WTC11 (cell line): ENCODE data around the gene GIGYF2. TPM values are rescaled to one million over a fixed set of nuclear protein-coding genes. Genes with fewer than 3 reads are reported as not detected.

Experiments used
- ATAC-seq: fragments of 200-7000 bp; cut with Tn5 transposase; 2 replicates; pipeline ENCODE4 v1.10.0; 2021; ENCODE audit warnings: mild to moderate bottlenecking, moderate library complexity
- CTCF ChIA-PET: fragments of 300-600 bp; sonication (Branson Sonifier 250); formaldehyde crosslinking; loops from one replicate; lab custom pipeline; 2021; ENCODE audit warnings: antibody characterized with exemption; lab: Charles Lee
- POLR2A ChIA-PET: fragments of 350-600 bp; sonication (Branson Sonifier 250); formaldehyde crosslinking; loops from one replicate; lab custom pipeline; 2021; ENCODE audit warnings: antibody characterized with exemption; lab: Charles Lee
- DNase-seq: peaks from one replicate; pipeline ENCODE4 v3.0.0; 2021; ENCODE audit warnings: low spot score
- H3K27ac Mint-ChIP-seq: 2 replicates; pipeline ENCODE4 v1.8.0; 2021; ENCODE audit warnings: mixed read lengths
- H3K27me3 Mint-ChIP-seq: 2 replicates; pipeline ENCODE4 v1.8.0; 2021; ENCODE audit warnings: low read depth, mild to moderate bottlenecking, moderate library complexity, mixed read lengths
- H3K36me3 Mint-ChIP-seq: 2 replicates; pipeline ENCODE4 v1.8.0; 2021; ENCODE audit warnings: mixed read lengths
- H3K4me1 Mint-ChIP-seq: 2 replicates; pipeline ENCODE4 v1.8.0; 2022; ENCODE audit warnings: mixed read lengths
- H3K4me3 Mint-ChIP-seq: 2 replicates; pipeline ENCODE4 v1.8.0; 2021; ENCODE audit warnings: mild to moderate bottlenecking, moderate library complexity, mixed read lengths
- H3K9me3 Mint-ChIP-seq: 2 replicates; pipeline ENCODE4 v1.8.0; 2021; ENCODE audit warnings: mixed read lengths
- ETV6 ChIP-seq: sonication (generic); formaldehyde crosslinking; IDR thresholded peaks from 2 replicates; pipeline ENCODE4 v1.8.1; 2022; ENCODE audit warnings: mild to moderate bottlenecking, missing genetic modification reagents
- FOXP1 ChIP-seq: sonication (generic); formaldehyde crosslinking; IDR thresholded peaks from 2 replicates; pipeline ENCODE4 v1.8.0; 2022; ENCODE audit warnings: missing genetic modification reagents, mild to moderate bottlenecking, moderate library complexity, borderline replicate concordance
- GTF2I ChIP-seq: fragments of 250-450 bp; sonication (Bioruptor Pico); conservative IDR thresholded peaks from 2 replicates; pipeline ENCODE4 v1.4.0; 2021; ENCODE audit warnings: mild to moderate bottlenecking
- HMGA2 ChIP-seq: fragments of 250-450 bp; sonication (Bioruptor Pico); IDR thresholded peaks from 2 replicates; pipeline ENCODE4 v1.4.0; 2021; ENCODE audit warnings: mild to moderate bottlenecking, moderate library complexity
- JAZF1 ChIP-seq: fragments of 250-450 bp; sonication (Bioruptor Pico); IDR thresholded peaks from 2 replicates; pipeline ENCODE4 v1.9.0; 2021; ENCODE audit warnings: moderate library complexity, mild to moderate bottlenecking, inconsistent platforms
- KAT7 ChIP-seq: sonication (generic); formaldehyde crosslinking; IDR thresholded peaks from 2 replicates; pipeline ENCODE4 v1.8.1; 2023; ENCODE audit warnings: missing genetic modification reagents, mild to moderate bottlenecking, borderline replicate concordance
- NR2C2 ChIP-seq: sonication (generic); formaldehyde crosslinking; IDR thresholded peaks from 2 replicates; pipeline ENCODE4 v1.8.0; 2022; ENCODE audit warnings: mild to moderate bottlenecking, missing genetic modification reagents
- NR3C1 ChIP-seq: sonication (generic); formaldehyde crosslinking; conservative IDR thresholded peaks from 2 replicates; pipeline ENCODE4 v1.8.1; 2023; ENCODE audit warnings: low read depth, mild to moderate bottlenecking, missing genetic modification reagents
- SMAD3 ChIP-seq: sonication (generic); formaldehyde crosslinking; IDR thresholded peaks from 2 replicates; pipeline ENCODE4 v1.8.0; 2022; ENCODE audit warnings: missing genetic modification reagents, mild to moderate bottlenecking, borderline replicate concordance
- ZNF317 ChIP-seq: sonication (generic); formaldehyde crosslinking; IDR thresholded peaks from 2 replicates; pipeline ENCODE4 v1.8.1; 2023; ENCODE audit warnings: low read depth, mild to moderate bottlenecking, moderate library complexity, missing genetic modification reagents, borderline replicate concordance
- ZNF423 ChIP-seq: fragments of 250-450 bp; sonication (Bioruptor Pico); IDR thresholded peaks from 2 replicates; pipeline ENCODE4 v2.1.2; 2022; ENCODE audit warnings: mild to moderate bottlenecking, moderate library complexity
- total RNA-seq: library from RNA; stranded (reverse); gene quantifications from 3 replicates; pipeline ENCODE4 v1.2.3, GENCODE V29; 2021
- TF ChIP-seq, protein P1 (sequence below): fragments of 250-450 bp; sonication (Bioruptor Pico); conservative IDR thresholded peaks from 2 replicates; pipeline ENCODE4 v1.9.0; 2021; ENCODE audit warnings: mild to moderate bottlenecking
- TF ChIP-seq, protein P2 (sequence below): sonication (generic); formaldehyde crosslinking; IDR thresholded peaks from 2 replicates; pipeline ENCODE4 v1.8.0; 2023; ENCODE audit warnings: missing genetic modification reagents, mild to moderate bottlenecking, borderline replicate concordance
- TF ChIP-seq, protein P3 (sequence below): fragments of 250-450 bp; sonication (Bioruptor Pico); IDR thresholded peaks from 2 replicates; pipeline ENCODE4 v1.9.0; 2021; ENCODE audit warnings: mild to moderate bottlenecking
- TF ChIP-seq, protein P4 (sequence below): sonication (generic); formaldehyde crosslinking; conservative IDR thresholded peaks from 2 replicates; pipeline ENCODE4 v1.8.1; 2023; ENCODE audit warnings: mild to moderate bottlenecking, low read depth, missing genetic modification reagents, moderate library complexity

GIGYF2 gene
- total RNA-seq, 1 experiment from 2014 or later: 53.1 TPM

DNA sequence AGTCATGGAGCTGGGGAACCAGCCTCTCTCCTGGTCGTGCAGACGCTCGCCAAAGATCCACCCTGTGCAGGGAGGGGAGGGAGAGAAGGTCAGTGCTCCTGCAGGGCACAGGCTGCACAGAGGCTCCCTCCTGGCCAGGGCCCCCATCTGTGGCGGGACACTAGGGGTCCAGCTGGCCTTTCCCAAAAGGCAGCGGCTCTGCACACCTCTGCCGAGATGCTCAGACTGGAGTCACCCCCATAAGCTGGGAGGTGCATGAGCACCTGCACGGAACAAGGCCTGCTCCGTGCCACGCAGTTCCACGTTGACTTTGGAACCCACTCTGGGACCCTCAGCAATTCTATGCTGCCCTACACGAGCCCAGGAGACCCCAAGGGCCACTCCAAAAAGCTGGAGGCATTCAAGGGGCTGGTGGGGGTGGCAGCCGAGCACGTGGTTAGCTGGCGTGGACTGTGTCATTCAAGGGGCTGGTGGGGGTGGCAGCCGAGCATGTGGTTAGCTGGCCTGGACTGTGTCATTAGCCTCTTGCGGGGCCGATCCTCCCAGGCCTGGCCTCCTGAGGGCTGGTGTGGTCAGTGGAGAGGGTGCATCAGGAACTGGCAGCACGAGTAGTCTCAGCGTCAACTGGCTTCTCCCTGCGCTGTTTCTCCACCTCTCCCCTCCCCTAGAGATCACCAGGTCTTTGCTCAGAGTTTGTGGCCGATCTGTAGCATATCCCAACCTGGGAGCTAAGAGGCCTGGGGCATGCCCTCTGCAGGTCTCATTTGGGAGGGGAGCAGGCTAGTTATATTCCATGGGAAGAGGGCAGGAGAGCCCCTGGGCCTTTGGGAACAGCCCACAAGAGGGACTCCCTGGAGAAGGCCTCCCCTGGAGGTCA lies 182.7 kb downstream of the GIGYF2 start:
- ATAC-seq: no peak
- DNase-seq: no peak
- CTCF ChIA-PET: interaction anchor here (0.8 to 1.6 kb wide), 3 partner anchors 11 to 180 kb away, joined by 4 to 5 read pairs (median 4); partner anchors contain the start of gene INPP5D

More for the DNA sequence above, 182.7 kb downstream of the GIGYF2 start:
- Mint-ChIP-seq H3K9me3 (no peaks in the 10 kb centered on the region), H3K27ac (peak overlapping the region; percentile 20; the same call in 1 of the 2 replicates), H3K4me3 (no peak overlapping the region), H3K27me3 (peaks cover 28% of the 10 kb centered on the region), H3K4me1 (no peaks in the 10 kb centered on the region), H3K36me3 (no peaks in the 10 kb centered on the region)
- POLR2A ChIA-PET: no interaction called here
- TF ChIP-seq KAT7 (CRISPR knock-in tag) (no peak), NR2C2 (CRISPR knock-in tag) (no peak), HMGA2 (no peak), ZNF317 (CRISPR knock-in tag) (no peak), JAZF1 (CRISPR knock-in tag) (no peak), ETV6 (CRISPR knock-in tag) (no peak), FOXP1 (no peak), GTF2I (CRISPR knock-in tag) (no peak), NR3C1 (CRISPR knock-in tag) (no peak), ZNF423 (CRISPR knock-in tag) (no peak), SMAD3 (CRISPR knock-in tag) (no peak)
- TF ChIP-seq, protein P1, sequence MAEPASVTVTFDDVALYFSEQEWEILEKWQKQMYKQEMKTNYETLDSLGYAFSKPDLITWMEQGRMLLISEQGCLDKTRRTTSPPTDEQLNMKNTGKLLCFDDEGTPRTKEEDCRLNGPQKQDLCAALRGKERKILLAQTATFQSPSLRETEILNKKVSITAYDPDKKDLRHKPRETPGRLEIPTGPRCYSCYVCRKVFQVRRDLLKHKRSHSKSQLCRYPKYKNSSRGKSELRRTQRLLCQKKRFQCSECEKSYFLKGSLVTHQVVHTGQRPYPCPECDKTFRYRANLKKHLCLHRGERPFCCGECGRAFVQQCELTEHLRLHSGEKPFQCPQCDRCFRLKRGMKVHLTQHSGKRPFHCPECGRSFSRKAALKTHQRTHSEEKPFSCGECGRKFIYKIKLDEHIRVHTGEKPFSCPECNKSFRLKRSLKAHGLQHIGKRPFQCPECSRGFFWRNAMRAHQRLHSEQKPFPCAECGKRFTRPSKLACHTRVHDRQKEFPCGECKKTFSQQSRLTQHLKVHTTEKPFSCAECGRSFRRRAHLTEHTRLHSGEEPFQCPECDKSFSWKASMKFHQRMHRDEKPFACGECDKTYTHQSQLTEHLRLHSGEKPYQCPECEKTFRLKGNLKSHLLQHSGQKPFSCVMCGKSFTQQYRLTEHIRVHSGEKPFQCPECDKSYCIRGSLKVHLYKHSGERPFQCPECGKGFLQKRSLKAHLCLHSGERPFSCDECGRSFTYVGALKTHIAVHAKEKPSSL (CRISPR knock-in tag): no peak
- TF ChIP-seq, protein P2, sequence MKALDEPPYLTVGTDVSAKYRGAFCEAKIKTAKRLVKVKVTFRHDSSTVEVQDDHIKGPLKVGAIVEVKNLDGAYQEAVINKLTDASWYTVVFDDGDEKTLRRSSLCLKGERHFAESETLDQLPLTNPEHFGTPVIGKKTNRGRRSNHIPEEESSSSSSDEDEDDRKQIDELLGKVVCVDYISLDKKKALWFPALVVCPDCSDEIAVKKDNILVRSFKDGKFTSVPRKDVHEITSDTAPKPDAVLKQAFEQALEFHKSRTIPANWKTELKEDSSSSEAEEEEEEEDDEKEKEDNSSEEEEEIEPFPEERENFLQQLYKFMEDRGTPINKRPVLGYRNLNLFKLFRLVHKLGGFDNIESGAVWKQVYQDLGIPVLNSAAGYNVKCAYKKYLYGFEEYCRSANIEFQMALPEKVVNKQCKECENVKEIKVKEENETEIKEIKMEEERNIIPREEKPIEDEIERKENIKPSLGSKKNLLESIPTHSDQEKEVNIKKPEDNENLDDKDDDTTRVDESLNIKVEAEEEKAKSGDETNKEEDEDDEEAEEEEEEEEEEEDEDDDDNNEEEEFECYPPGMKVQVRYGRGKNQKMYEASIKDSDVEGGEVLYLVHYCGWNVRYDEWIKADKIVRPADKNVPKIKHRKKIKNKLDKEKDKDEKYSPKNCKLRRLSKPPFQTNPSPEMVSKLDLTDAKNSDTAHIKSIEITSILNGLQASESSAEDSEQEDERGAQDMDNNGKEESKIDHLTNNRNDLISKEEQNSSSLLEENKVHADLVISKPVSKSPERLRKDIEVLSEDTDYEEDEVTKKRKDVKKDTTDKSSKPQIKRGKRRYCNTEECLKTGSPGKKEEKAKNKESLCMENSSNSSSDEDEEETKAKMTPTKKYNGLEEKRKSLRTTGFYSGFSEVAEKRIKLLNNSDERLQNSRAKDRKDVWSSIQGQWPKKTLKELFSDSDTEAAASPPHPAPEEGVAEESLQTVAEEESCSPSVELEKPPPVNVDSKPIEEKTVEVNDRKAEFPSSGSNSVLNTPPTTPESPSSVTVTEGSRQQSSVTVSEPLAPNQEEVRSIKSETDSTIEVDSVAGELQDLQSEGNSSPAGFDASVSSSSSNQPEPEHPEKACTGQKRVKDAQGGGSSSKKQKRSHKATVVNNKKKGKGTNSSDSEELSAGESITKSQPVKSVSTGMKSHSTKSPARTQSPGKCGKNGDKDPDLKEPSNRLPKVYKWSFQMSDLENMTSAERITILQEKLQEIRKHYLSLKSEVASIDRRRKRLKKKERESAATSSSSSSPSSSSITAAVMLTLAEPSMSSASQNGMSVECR (CRISPR knock-in tag): no peak
- TF ChIP-seq, protein P3, sequence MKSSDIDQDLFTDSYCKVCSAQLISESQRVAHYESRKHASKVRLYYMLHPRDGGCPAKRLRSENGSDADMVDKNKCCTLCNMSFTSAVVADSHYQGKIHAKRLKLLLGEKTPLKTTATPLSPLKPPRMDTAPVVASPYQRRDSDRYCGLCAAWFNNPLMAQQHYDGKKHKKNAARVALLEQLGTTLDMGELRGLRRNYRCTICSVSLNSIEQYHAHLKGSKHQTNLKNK: no peak
- TF ChIP-seq, protein P4, sequence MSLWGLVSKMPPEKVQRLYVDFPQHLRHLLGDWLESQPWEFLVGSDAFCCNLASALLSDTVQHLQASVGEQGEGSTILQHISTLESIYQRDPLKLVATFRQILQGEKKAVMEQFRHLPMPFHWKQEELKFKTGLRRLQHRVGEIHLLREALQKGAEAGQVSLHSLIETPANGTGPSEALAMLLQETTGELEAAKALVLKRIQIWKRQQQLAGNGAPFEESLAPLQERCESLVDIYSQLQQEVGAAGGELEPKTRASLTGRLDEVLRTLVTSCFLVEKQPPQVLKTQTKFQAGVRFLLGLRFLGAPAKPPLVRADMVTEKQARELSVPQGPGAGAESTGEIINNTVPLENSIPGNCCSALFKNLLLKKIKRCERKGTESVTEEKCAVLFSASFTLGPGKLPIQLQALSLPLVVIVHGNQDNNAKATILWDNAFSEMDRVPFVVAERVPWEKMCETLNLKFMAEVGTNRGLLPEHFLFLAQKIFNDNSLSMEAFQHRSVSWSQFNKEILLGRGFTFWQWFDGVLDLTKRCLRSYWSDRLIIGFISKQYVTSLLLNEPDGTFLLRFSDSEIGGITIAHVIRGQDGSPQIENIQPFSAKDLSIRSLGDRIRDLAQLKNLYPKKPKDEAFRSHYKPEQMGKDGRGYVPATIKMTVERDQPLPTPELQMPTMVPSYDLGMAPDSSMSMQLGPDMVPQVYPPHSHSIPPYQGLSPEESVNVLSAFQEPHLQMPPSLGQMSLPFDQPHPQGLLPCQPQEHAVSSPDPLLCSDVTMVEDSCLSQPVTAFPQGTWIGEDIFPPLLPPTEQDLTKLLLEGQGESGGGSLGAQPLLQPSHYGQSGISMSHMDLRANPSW (CRISPR knock-in tag): no peak
